ENCODE results near the gene ROBO1.

ROBO1 gene

DNA sequence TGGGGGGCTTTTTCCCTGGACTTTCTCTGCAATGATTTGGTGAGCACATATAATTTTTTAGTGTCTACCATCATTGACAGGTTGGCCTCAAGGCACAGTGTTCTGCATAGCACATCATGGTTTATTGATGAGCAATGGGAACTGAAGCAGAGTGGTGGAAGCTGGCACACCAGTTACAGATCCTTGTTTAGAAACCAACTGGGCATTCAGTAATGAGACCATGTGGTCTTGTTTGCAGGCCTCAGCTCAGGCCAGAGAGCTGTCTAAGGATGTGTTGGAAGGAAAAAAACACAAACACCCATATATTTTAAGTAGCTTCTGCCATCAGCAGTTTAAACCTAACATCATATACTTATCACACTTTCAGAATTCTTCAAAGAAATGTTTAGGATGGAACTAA lies 610.6 kb downstream of the ROBO1 start:
- no peak for DNase-seq (ENCODE audit: low spot score)
- no peak overlapping the region for H3K4me3 ChIP-seq
- TF ChIP-seq, protein P1, sequence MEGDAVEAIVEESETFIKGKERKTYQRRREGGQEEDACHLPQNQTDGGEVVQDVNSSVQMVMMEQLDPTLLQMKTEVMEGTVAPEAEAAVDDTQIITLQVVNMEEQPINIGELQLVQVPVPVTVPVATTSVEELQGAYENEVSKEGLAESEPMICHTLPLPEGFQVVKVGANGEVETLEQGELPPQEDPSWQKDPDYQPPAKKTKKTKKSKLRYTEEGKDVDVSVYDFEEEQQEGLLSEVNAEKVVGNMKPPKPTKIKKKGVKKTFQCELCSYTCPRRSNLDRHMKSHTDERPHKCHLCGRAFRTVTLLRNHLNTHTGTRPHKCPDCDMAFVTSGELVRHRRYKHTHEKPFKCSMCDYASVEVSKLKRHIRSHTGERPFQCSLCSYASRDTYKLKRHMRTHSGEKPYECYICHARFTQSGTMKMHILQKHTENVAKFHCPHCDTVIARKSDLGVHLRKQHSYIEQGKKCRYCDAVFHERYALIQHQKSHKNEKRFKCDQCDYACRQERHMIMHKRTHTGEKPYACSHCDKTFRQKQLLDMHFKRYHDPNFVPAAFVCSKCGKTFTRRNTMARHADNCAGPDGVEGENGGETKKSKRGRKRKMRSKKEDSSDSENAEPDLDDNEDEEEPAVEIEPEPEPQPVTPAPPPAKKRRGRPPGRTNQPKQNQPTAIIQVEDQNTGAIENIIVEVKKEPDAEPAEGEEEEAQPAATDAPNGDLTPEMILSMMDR (IDR thresholded peaks at IDR 0.05), result no peak
- H3K27ac ChIP-seq, result no peak overlapping the region

DNA sequence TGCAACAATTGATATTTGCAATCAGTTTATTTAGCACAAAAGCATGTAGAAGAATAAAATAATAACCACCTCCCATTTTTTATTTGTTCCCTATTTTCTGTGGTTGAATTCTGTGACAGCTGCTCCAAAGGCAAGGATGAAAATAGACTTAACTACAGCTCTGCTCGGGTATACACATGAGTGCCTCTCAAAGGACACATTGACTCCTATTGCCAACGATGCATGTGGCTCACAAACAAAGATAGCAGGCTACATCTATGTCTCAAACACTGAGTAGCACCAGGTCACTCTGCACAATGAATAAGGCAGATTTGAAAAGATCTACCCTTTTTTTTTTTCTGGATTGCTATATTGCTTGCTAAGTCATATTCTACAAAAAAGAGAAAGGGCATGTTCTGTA lies 612.9 kb downstream of the ROBO1 start:
- H3K27ac ChIP-seq, result no peak overlapping the region
- H3K4me3 ChIP-seq, result no peak overlapping the region
- TF ChIP-seq, protein P1 (IDR thresholded peaks at IDR 0.05), result no peak
- no peak for DNase-seq (ENCODE audit: low spot score)

DNA sequence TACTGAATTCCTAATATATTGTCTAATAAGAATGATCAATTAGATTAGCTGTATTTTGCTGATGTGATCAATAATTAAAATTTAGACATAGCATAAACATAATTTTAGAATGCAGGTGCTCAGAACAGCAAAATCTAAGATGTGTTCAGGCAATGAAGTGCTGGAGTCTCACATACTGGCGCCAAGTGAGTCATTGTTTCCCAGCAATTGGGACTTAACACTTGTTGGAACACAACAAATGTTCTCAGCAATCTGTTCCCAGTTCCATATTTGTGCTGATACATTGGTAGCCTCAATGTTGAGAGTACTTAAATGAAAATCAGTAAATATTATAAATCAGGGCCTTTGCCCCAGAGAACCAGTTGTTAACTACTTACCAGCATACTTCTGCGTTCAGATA lies 619.0 kb downstream of the ROBO1 start:
- no peak for DNase-seq (ENCODE audit: low spot score)
- no peak overlapping the region for H3K27ac ChIP-seq
- TF ChIP-seq, protein P1 (IDR thresholded peaks at IDR 0.05), result no peak
- H3K4me3 ChIP-seq, result no peak overlapping the region

DNA sequence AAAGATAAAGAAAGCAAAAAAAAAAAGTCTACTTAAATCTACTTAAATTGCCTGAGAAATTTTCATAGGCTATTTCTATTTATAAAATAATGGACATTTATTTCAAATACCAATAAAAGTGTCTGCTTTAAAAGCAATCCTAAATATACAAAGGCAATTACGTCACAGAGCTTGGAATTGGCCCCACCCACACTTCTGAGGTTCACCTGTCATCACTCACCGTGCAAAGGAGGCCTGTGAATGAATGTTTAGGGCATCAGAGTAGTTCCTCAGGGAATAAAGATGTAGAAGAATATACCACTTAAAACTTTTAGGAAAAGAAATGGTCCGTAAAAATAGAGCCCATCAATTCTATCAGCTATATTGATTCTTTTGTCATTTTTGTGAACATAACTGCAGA lies 621.8 kb downstream of the ROBO1 start:
- no peak overlapping the region for H3K27ac ChIP-seq
- no peak for DNase-seq (ENCODE audit: low spot score)
- TF ChIP-seq, protein P1 (IDR thresholded peaks at IDR 0.05), result no peak
- H3K4me3 ChIP-seq, result no peak overlapping the region

DNA sequence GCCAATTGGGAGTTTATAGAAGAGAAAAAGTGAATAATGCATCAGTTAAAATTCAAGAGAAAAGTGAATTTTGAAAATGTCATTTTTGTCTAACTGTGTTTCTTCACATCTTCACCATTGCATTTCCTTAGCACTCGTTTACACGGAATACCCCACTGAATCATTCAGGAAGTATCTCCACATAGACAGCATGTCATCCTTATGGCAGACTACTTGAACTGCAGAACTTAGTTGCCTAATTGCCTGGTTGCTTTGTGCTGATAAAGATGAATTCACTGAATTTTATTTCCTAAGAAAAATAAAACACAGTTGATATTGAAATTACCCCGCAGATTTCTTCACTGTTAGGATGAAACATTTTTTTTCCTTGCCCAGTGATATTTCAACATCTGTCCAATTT lies 627.1 kb downstream of the ROBO1 start:
- no peak for DNase-seq (ENCODE audit: low spot score)
- no peak overlapping the region for H3K27ac ChIP-seq

DNA sequence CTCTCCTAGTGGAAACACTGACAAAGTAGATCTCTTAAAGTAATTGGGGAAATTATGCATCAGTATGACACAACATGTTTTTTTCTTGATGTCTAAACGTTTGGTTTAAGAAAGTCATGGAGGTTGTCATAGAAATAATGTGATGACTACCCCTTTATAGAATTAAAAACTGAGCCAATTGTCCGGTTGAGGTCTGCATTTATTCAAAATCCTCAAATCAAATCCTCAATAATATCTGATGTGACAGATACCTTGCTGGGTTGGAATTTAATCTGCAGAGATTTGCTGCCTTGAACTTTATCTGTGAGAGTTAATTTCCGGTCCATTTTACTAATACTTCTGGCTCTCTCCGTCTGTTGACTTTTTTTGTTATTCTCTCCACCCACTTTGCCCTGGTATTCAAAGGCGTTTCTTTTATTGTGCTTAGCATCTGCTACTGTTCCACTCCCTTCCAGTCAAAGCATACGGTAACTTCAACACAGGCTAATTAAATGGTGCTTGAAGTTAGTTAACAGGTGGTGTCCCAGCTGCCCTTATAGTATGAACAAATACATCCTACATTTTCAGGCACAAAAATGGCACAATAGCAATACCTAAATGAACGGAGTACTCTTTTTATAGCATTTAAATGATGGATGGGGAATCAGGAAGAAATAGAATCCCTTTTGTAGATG lies 628.3 kb downstream of the ROBO1 start:
- TF ChIP-seq, protein P1 (IDR thresholded peaks at IDR 0.05), result no peak
- no peak overlapping the region for H3K4me3 ChIP-seq
- no peak for DNase-seq (ENCODE audit: low spot score)
- no peak overlapping the region for H3K27ac ChIP-seq

More for the DNA sequence above, 627.1 kb downstream of the ROBO1 start:
- H3K4me3 ChIP-seq, result no peak overlapping the region
- TF ChIP-seq, protein P1 (IDR thresholded peaks at IDR 0.05), result no peak

DNA sequence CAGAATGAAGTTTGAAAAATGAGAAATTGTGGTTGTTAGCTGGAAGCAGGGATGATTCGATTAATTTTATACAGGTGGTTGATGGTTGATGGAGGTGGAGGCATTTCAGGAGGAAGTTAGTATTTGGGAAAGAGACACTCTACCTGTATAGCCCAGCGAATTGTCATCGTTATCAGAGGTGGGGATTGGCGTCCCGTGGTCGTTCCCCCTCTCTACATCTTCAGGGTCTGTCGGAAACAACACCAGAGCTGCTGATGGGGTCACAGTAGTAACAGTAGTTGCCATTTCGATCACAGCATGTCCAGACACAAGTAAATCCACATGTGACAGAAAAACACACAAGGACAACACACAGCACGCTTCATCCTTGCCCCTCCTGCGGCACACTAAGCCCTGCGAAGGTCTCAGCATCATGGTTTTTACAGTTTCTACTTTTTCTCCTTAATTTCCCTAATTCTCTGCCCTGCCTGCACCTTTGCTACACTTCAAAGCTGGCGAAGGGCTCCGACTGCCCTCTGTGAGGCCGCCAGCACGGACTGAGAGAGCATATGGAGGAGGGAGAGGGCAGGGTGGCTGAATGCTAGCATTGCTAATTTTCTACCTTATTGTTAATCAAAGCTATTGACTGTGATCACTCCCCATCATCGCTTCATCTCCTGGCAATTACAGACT lies 642.3 kb downstream of the ROBO1 start:
- DNase-seq (ENCODE audit: low spot score), result no peak
- H3K4me3 ChIP-seq, result no peak overlapping the region
- TF ChIP-seq, protein P1 (IDR thresholded peaks at IDR 0.05), result no peak

More for the DNA sequence above, 642.3 kb downstream of the ROBO1 start:
- H3K27ac ChIP-seq, result no peak overlapping the region

Data from coronary artery (tissue), 2 donors.